Measurements from ENCODE around the gene DHRS4.
"Not testable (repeated sequence)": the region's sequence is repeated elsewhere in the genome, so short reads cannot be mapped to it uniquely, and the experiment has no call there.

DHRS4 gene

GRCh38 chr14:23977208-23977607 is 23.6 kb downstream of the DHRS4 start:
- not testable (repeated sequence) for H3K9me3 ChIP-seq (ENCODE audit: insufficient read depth, low read length, severe bottlenecking); H3K4me2 ChIP-seq (ENCODE audit: insufficient read depth, low read length); H3K27me3 ChIP-seq (ENCODE audit: insufficient read depth, low read length, poor library complexity); H4K20me1 ChIP-seq (ENCODE audit: insufficient read depth, low read length); H3K36me3 ChIP-seq (ENCODE audit: insufficient read depth, low read length); H3K27ac ChIP-seq (ENCODE audit: low read length); H3K4me1 ChIP-seq (ENCODE audit: insufficient read depth, low read length); H2AFZ ChIP-seq (ENCODE audit: low read depth, low read length); DNase-seq; H3K4me3 ChIP-seq (ENCODE audit: low read depth in 1 of 2, low read length in 2 of 2); H3K9ac ChIP-seq (ENCODE audit: low read depth, low read length); H3K79me2 ChIP-seq (ENCODE audit: insufficient read depth, low read length)
- peak; percentile 31 for TF ChIP-seq CTCF (IDR thresholded peaks at IDR 0.05; ENCODE audit: borderline replicate concordance, extremely low read depth, low read length, poor library complexity, severe bottlenecking)
- peak; percentile 86 for ATAC-seq (ENCODE audit: insufficient read depth, low read depth)

GRCh38 chr14:23981951-23982813 is 28.6 kb downstream of the DHRS4 start:
- DNase-seq; ATAC-seq (ENCODE audit: insufficient read depth, low read depth); H3K4me2 ChIP-seq (ENCODE audit: insufficient read depth, low read length); H3K27ac ChIP-seq (ENCODE audit: low read length); H3K36me3 ChIP-seq (ENCODE audit: insufficient read depth, low read length); H2AFZ ChIP-seq (ENCODE audit: low read depth, low read length); H4K20me1 ChIP-seq (ENCODE audit: insufficient read depth, low read length); H3K27me3 ChIP-seq (ENCODE audit: insufficient read depth, low read length, poor library complexity); H3K4me3 ChIP-seq (ENCODE audit: low read depth in 1 of 2, low read length in 2 of 2); H3K9me3 ChIP-seq (ENCODE audit: insufficient read depth, low read length, severe bottlenecking); H3K79me2 ChIP-seq (ENCODE audit: insufficient read depth, low read length); H3K9ac ChIP-seq (ENCODE audit: low read depth, low read length): not testable (repeated sequence)
- peaks cover 31% of the 10 kb centered on the region for H3K4me1 ChIP-seq (ENCODE audit: insufficient read depth, low read length)

GRCh38 chr14:23984891-23985602 is 31.5 kb downstream of the DHRS4 start:
- H3K36me3 ChIP-seq (ENCODE audit: insufficient read depth, low read length): peaks cover 4% of the 10 kb centered on the region; the same call in 1 of the 2 replicates
- no peak overlapping the region for H3K4me3 ChIP-seq (ENCODE audit: low read depth in 1 of 2, low read length in 2 of 2)
- DNase-seq (peak; percentile 35), ATAC-seq (ENCODE audit: insufficient read depth, low read depth) (no peak)
- no peaks in the 10 kb centered on the region for H4K20me1 ChIP-seq (ENCODE audit: insufficient read depth, low read length)
- H3K27me3 ChIP-seq (ENCODE audit: insufficient read depth, low read length, poor library complexity): no peaks in the 10 kb centered on the region
- H3K27ac ChIP-seq (ENCODE audit: low read length): peak overlapping the region; percentile 83
- H3K4me1 ChIP-seq (ENCODE audit: insufficient read depth, low read length): peaks cover 56% of the 10 kb centered on the region
- peaks cover 13% of the 10 kb centered on the region for H3K79me2 ChIP-seq (ENCODE audit: insufficient read depth, low read length)
- no peak for TF ChIP-seq CTCF (IDR thresholded peaks at IDR 0.05; ENCODE audit: borderline replicate concordance, extremely low read depth, low read length, poor library complexity, severe bottlenecking)
- TF ChIP-seq EZH2 (IDR thresholded peaks at IDR 0.05; ENCODE audit: borderline replicate concordance, low read depth, low read length, severe bottlenecking): no peak
- H2AFZ ChIP-seq (ENCODE audit: low read depth, low read length): no peak overlapping the region
- H3K4me2 ChIP-seq (ENCODE audit: insufficient read depth, low read length): no peak overlapping the region
- H3K9me3 ChIP-seq (ENCODE audit: insufficient read depth, low read length, severe bottlenecking): no peaks in the 10 kb centered on the region
- no peak overlapping the region for H3K9ac ChIP-seq (ENCODE audit: low read depth, low read length)

- H3K9me3 ChIP-seq (ENCODE audit: insufficient read depth, low read length, severe bottlenecking); H3K36me3 ChIP-seq (ENCODE audit: insufficient read depth, low read length); H4K20me1 ChIP-seq (ENCODE audit: insufficient read depth, low read length); DNase-seq; H3K27me3 ChIP-seq (ENCODE audit: insufficient read depth, low read length, poor library complexity): not testable (repeated sequence)
- H2AFZ ChIP-seq (ENCODE audit: low read depth, low read length): peak overlapping the region; percentile 67; the same call in 1 of the 2 replicates
- peak; percentile 12; the same call in 2 of the 3 replicates for ATAC-seq (ENCODE audit: insufficient read depth, low read depth)
- H3K27ac ChIP-seq (ENCODE audit: low read length): peak overlapping the region; percentile 89
- peak overlapping the region; percentile 76 for H3K4me2 ChIP-seq (ENCODE audit: insufficient read depth, low read length)
- peak overlapping the region; percentile 39 to 63; a peak in 2 of 4 replicates for H3K4me3 ChIP-seq (ENCODE audit: low read depth in 1 of 2, low read length in 2 of 2)
- peak overlapping the region; percentile 74 for H3K9ac ChIP-seq (ENCODE audit: low read depth, low read length)
- peaks cover 58% of the 10 kb centered on the region for H3K4me1 ChIP-seq (ENCODE audit: insufficient read depth, low read length)
- peaks cover 15% of the 10 kb centered on the region for H3K79me2 ChIP-seq (ENCODE audit: insufficient read depth, low read length)
Measured at GRCh38 chr14:23988223-23988606, 34.6 kb downstream of the DHRS4 start.

GRCh38 chr14:23988607-23989363 is 35.2 kb downstream of the DHRS4 start, which contains the start of gene DHRS4L2:
TSS of gene DHRS4L2 (plus strand) at chr14:23988929. CDS start at chr14:23988948, 19 bp downstream.
- Histone ChIP-seq H3K4me1 (ENCODE audit: insufficient read depth, low read length) (peaks cover 58% of the 10 kb centered on the region), H3K27ac (ENCODE audit: low read length) (peak within 1 kb of the TSS; percentile 89), H3K4me2 (ENCODE audit: insufficient read depth, low read length) (peak within 1 kb of the TSS; percentile 76)

More at GRCh38 chr14:23988607-23989363, 35.2 kb downstream of the DHRS4 start, which contains the start of gene DHRS4L2:
- H3K4me3 ChIP-seq (ENCODE audit: low read depth in 1 of 2, low read length in 2 of 2): peak within 1 kb of the TSS; percentile 39 to 63; a peak in 3 of 4 replicates
- not testable (repeated sequence) for H4K20me1 ChIP-seq (ENCODE audit: insufficient read depth, low read length); H3K36me3 ChIP-seq (ENCODE audit: insufficient read depth, low read length); H3K9me3 ChIP-seq (ENCODE audit: insufficient read depth, low read length, severe bottlenecking); H3K27me3 ChIP-seq (ENCODE audit: insufficient read depth, low read length, poor library complexity)
- DNase-seq (peak; percentile 96), ATAC-seq (ENCODE audit: insufficient read depth, low read depth) (peak; percentile 87)
- peak within 1 kb of the TSS; percentile 74 for H3K9ac ChIP-seq (ENCODE audit: low read depth, low read length)
- H2AFZ ChIP-seq (ENCODE audit: low read depth, low read length): peak within 1 kb of the TSS; percentile 80
- H3K79me2 ChIP-seq (ENCODE audit: insufficient read depth, low read length): peaks cover 15% of the 10 kb centered on the region

Measured in DND-41 (cell line).